Endothelial cell of umbilical vein (primary cell): Measurements from ENCODE around the gene HCN2. TPM values are rescaled to one million over a fixed set of nuclear protein-coding genes. Genes with fewer than 3 reads are reported as not detected.

Experiments used
- BruUV-seq: library from RNA; stranded (reverse); fragments of 400-500 nt; replicated peaks from 2 replicates; lab custom pipeline; 2021; lab: Mats Ljungman, UMichigan
- CTCF ChIA-PET: fragments of 300-600, 350-600 bp; sonication (Branson Sonifier 250); formaldehyde crosslinking; loops from one replicate; lab custom pipeline; 2021; ENCODE audit warnings: antibody characterized with exemption, inconsistent platforms; lab: Charles Lee
- POLR2A ChIA-PET: fragments of 300-600, 350-600 bp; sonication (Branson Sonifier 250); formaldehyde crosslinking; loops from one replicate; lab custom pipeline; 2021; ENCODE audit warnings: antibody characterized with exemption, inconsistent platforms; lab: Charles Lee
- DNase-seq: peaks from one replicate; pipeline ENCODE4 v3.0.0-alpha.2; 2011; ENCODE audit warnings: low read depth, low spot score
- FAIRE-seq: peaks from 2 replicates; lab custom pipeline; 2011; peaks lifted over from hg19 to GRCh38; lab: Jason Lieb, UNC
- H2AFZ ChIP-seq: 2 replicates; pipeline ENCODE4 v1.6.0; 2012; ENCODE audit warnings: low read depth, low read length, control low read depth, inconsistent platforms
- H3K27ac ChIP-seq: 2 replicates; pipeline ENCODE4 v1.5.1; 2011; ENCODE audit warnings: low read depth, mild to moderate bottlenecking, control low read depth, low read length, moderate library complexity; ENCODE audit not compliant: insufficient read depth
- H3K27me3 ChIP-seq, 2 experiments: 2 replicates each; pipeline versions ENCODE4 v1.6.0 to v1.6.1; 2011; ENCODE audit warnings: low read length in 2 of 2, mixed read lengths in 1 of 2; ENCODE audit not compliant: control insufficient read depth in 2 of 2, insufficient read depth in 2 of 2
- H3K36me3 ChIP-seq, 2 experiments: 2 replicates in 1 of 2; 3 replicates in 1 of 2; pipeline ENCODE4 v1.5.1; 2011; ENCODE audit warnings: low read length in 2 of 2, mild to moderate bottlenecking in 1 of 2, moderate library complexity in 1 of 2; ENCODE audit not compliant: control insufficient read depth in 2 of 2, insufficient read depth in 2 of 2; ENCODE audit errors: extremely low read depth in 1 of 2
- H3K4me1 ChIP-seq: 3 replicates; pipeline ENCODE4 v1.5.1; 2011; ENCODE audit warnings: mild to moderate bottlenecking, low read length; ENCODE audit not compliant: control insufficient read depth, insufficient read depth; ENCODE audit errors: extremely low read depth
- H3K4me2 ChIP-seq: 2 replicates; pipeline ENCODE4 v1.6.1; 2011; ENCODE audit warnings: low read length, control low read depth, mixed read lengths; ENCODE audit not compliant: insufficient read depth
- H3K4me3 ChIP-seq, 3 experiments: fragments of 200-600 bp in 1 of 3; sonication (generic), shearing (Covaris generic) in 1 of 3; replicated peaks in 1 of 3; 2 replicates each; pipeline ENCODE4 v1.5.1; 2011 to 2016; ENCODE audit warnings: control low read depth in 3 of 3, low read length in 3 of 3, mild to moderate bottlenecking in 2 of 3, inconsistent platforms in 1 of 3, low read depth in 1 of 3, moderate library complexity in 1 of 3; ENCODE audit not compliant: insufficient read depth in 1 of 3
- H3K79me2 ChIP-seq: 2 replicates; pipeline ENCODE4 v1.6.0; 2012; ENCODE audit warnings: low read length, inconsistent platforms; ENCODE audit not compliant: control insufficient read depth, insufficient read depth
- H3K9ac ChIP-seq: replicated peaks from 2 replicates; pipeline ENCODE3; 2011; ENCODE audit warnings: low read length, control low read depth; ENCODE audit not compliant: insufficient read depth; ENCODE audit errors: extremely low read depth
- H3K9me1 ChIP-seq: replicated peaks from 3 replicates; pipeline ENCODE4 v1.6.0; 2011; ENCODE audit warnings: mild to moderate bottlenecking, low read length; ENCODE audit not compliant: control insufficient read depth, insufficient read depth; ENCODE audit errors: extremely low read depth
- H3K9me3 ChIP-seq: replicated peaks from 2 replicates; pipeline ENCODE4 v1.5.1; 2012; ENCODE audit warnings: low read length, inconsistent platforms; ENCODE audit not compliant: control insufficient read depth, insufficient read depth
- H4K20me1 ChIP-seq: replicated peaks from 2 replicates; pipeline ENCODE3; 2011; ENCODE audit warnings: mild to moderate bottlenecking, low read length; ENCODE audit not compliant: control insufficient read depth, insufficient read depth; ENCODE audit errors: extremely low read depth
- CTCF ChIP-seq, 2 donors: IDR thresholded peaks; 1 replicate in 1 of 2; 2 replicates in 1 of 2; pipeline ENCODE4 v1.5.1; 2011; ENCODE audit warnings: low read length in 2 of 2, mild to moderate bottlenecking in 2 of 2, moderate library complexity in 2 of 2, control low read depth in 1 of 2, inconsistent platforms in 1 of 2, low read depth in 1 of 2; ENCODE audit not compliant: insufficient read depth in 1 of 2; ENCODE audit errors: extremely low read depth in 1 of 2
- EZH2 ChIP-seq: IDR thresholded peaks from 2 replicates; pipeline ENCODE4 v1.6.1; 2012; ENCODE audit warnings: borderline replicate concordance, low read depth, mild to moderate bottlenecking, moderate library complexity, low read length, inconsistent platforms; ENCODE audit not compliant: severe bottlenecking
- FOS ChIP-seq: IDR thresholded peaks from 2 replicates; pipeline ENCODE4 v1.6.1; 2011; ENCODE audit warnings: mild to moderate bottlenecking, low read length, moderate library complexity, borderline replicate concordance; ENCODE audit not compliant: insufficient read depth
- GATA2 ChIP-seq: IDR thresholded peaks from 2 replicates; pipeline ENCODE4 v1.7.0; 2011; ENCODE audit warnings: low read depth, mild to moderate bottlenecking, moderate library complexity, mixed read lengths, low read length; ENCODE audit not compliant: insufficient read length, insufficient read depth
- JUN ChIP-seq: IDR thresholded peaks from 2 replicates; pipeline ENCODE4 v1.6.1; 2011; ENCODE audit warnings: borderline replicate concordance, low read depth; ENCODE audit not compliant: insufficient read length, insufficient read depth
- MAX ChIP-seq: IDR thresholded peaks from 2 replicates; pipeline ENCODE4 v1.6.1; 2011; ENCODE audit not compliant: insufficient read depth, insufficient read length
- MYC ChIP-seq: IDR thresholded peaks from one replicate; pipeline ENCODE4 v1.6.1; 2011; ENCODE audit warnings: mild to moderate bottlenecking, low read depth, low read length
- POLR2A ChIP-seq: IDR thresholded peaks from 2 replicates; pipeline ENCODE4 v1.6.1; 2012; ENCODE audit warnings: low read depth, mild to moderate bottlenecking, control low read depth, low read length
- POLR2AphosphoS5 ChIP-seq: IDR thresholded peaks from 2 replicates; pipeline ENCODE4 v1.6.1; 2012; ENCODE audit warnings: low read depth, mild to moderate bottlenecking, control low read depth, low read length, moderate library complexity; ENCODE audit not compliant: insufficient read depth
- dilution Hi-C: fragments of 300-500 bp; cut with MboI; formaldehyde crosslinking; loops from one replicate; pipeline ENCODE4 v1.15.0; 2019; ENCODE audit warnings: low sequenced_read_pairs; ENCODE audit not compliant: extremely low pct_ligation_motif_present
- intact Hi-C: fragments of 100-400 bp; cut with micrococcal nuclease; formaldehyde crosslinking; loops from one replicate; pipeline ENCODE4 v1.10.0; 2022
- polyA plus RNA-seq, 4 experiments: library from polyadenylated mRNA; depleted of rRNA in 3 of 4; stranded (reverse) in 3 of 4; unstranded in 1 of 4; fragments of >200 nt; gene quantifications; 2 replicates each; pipeline versions ENCODE4 v1.2.1 to v1.2.3, GENCODE V29; 2011 to 2012; ENCODE audit warnings: missing spikeins in 1 of 4
- total RNA-seq: library from RNA; stranded (reverse); gene quantifications from 2 replicates; pipeline ENCODE4 v1.2.3, GENCODE V29; 2021

HCN2 gene
- total and polyA plus RNA-seq, 2 donors (not counting 3 experiments of a cell fraction or from before 2014, with no cell fraction given): 0.18 to 0.53 TPM

GRCh38 chr19:646779-647565, 57.3 kb downstream of the HCN2 start:
- H3K4me1 ChIP-seq: no peaks in the 10 kb centered on the region
- FAIRE-seq (no peak), DNase-seq (no peak)
- H3K4me2 ChIP-seq: no peak overlapping the region
- H3K9me3 ChIP-seq: no peaks in the 10 kb centered on the region
- TF ChIP-seq GATA2 (no peak), POLR2A (no peak), MYC (no peak), EZH2 (no peak), CTCF (IDR thresholded peaks at IDR 0.05; ENCODE audit: extremely low read depth in 1 of 2, insufficient read depth in 1 of 2, low read depth in 1 of 2, low read length in 2 of 2) (no peak), JUN (no peak), MAX (no peak), POLR2AphosphoS5 (no peak), FOS (no peak)
- peaks cover under 1% of the 10 kb centered on the region for H3K79me2 ChIP-seq
- no peak overlapping the region for H3K9ac ChIP-seq
- BruUV-seq: no TSS peak
- H4K20me1 ChIP-seq: no peaks in the 10 kb centered on the region
- H3K36me3 ChIP-seq: peaks cover 8 to 20% of the 10 kb centered on the region in 2 experiments
- no peak overlapping the region for H3K4me3 ChIP-seq
- dilution Hi-C loops (no loop called here), intact Hi-C loops (no loop called here)
- CTCF ChIA-PET: no interaction called here
- H3K27ac ChIP-seq: no peak overlapping the region
- H3K9me1 ChIP-seq: no peaks in the 10 kb centered on the region
- POLR2A ChIA-PET: no interaction called here
- no peaks in the 10 kb centered on the region for H3K27me3 ChIP-seq
- no peak overlapping the region for H2AFZ ChIP-seq
